GM18858 (cell line): Measurements from ENCODE around the gene RACGAP1.

Experiments
- ATAC-seq: cut with Tn5 transposase; IDR thresholded peaks from one replicate; pipeline ENCODE4 v1.9.1; 2021; ENCODE audit not compliant: unreplicated experiment

RACGAP1 gene

DNA sequence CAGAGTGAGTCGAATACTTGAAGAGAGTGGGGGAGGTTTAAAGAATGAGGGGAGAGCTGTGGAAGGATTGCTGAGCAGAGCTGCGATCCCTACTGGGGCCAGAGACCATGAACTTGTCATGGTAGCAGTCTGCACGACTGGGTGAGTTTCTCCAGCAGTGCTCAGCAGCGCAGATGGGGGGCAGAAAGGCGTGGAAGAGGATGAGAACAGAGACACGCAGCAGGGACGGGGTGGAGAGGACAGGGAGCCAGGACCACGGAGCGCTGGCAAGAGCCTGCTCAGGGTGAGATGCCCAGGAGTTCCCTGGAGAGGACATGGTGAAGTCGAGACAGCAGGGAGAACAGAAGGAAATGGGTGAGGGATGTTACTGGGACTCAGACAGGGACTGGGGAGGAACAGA lies 54.6 kb downstream of the RACGAP1 start:
- no peak for ATAC-seq

DNA sequence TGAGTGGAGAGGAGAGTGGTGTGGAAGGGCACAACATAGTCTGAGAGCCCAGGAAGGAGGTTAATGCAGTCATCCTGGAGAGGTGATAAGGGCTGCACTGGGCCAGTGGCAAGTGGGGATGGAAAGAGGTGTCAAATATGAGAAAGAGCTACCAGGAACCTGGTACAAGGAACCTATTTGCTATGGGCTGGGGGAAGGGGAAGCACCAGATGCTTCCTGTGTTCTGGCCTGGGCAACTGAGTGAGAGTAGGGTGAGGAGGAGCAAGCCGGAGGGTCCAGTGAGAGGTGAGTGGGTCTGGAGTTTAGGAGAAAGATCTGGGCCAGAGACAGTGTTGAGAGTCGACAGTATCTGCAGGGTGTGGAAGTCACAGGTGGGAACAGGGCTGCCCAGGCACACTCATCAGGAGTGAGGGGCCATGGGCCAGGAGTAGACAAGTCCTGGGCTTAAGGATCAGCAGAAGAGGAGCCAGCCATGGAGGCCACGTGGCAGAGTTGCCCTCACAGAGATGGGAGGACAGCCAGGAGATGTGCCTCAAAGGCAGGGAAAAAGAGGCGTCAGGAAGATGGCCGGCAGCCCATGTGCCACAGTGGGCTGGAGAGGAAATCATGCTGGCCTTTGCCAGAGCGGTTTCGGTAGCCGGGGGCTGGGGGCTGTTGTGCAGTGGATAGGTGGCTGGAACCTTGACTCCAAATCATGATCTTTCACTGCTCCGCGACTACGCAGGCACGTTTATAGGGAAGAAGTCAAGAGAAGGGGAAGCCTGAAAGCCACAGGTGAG lies 55.5 kb downstream of the RACGAP1 start:
- ATAC-seq: no peak

DNA sequence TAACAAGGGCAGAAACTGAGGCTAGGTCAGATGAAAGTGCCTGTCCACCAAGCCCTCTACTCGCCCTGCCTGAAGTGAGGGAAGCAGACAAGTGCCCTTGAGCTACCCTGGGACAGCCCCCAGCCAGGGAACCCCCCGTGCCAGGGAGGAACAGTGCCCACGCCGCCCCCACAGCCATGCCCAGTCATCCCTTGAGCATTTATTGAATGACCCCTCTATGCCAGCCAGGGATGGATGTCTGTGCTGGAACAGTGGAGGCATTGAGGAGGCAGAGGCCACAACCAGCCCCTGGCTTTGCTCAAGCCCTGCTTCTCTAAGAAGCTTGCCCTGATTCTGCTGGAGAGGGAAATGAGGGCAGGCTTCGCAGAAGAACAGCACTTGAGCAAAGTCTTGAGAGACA lies 56.3 kb downstream of the RACGAP1 start:
- no peak for ATAC-seq

DNA sequence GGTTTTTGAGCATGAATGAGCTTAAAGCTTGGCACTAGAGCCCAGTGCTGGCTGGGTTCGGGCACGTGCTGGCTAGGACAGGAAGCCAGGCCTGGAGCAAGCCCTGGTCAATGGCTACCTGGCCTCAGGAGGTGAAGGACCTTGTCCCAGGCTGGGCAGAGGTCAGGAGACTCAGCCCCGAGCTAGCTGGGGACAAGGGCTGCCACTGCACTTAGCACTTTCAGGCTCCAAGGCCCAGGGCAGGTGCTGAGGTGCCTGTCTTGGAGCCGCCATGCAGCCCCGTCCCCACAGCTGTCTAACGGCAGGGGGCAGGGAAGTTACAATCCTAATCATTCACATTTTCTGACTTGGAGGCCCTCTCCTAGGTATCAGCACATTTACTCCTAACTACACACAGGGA lies 56.8 kb downstream of the RACGAP1 start:
- ATAC-seq: no peak

DNA sequence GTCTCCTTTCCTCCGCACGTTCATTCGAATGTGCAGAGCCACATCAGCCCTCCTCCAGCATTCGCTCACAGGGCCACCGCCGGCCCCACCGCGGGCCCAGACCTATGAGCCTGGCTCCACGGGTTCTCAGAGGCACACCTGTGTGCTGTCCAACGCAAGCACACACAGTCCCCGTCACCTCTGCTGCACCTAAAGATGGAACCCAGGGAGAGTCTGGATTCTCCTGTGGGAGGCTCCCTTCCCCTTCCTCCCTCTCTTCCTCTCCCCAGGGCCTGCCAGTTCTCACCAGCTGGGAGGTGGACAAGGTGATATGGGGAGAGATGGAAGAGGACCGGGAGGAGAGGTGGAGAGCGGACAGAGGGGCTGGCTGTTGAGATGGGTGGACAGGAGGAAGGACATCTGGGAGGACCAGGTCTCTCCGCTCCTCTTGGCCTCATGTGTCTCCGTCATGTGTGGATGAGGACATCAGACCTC lies 57.5 kb downstream of the RACGAP1 start:
- no peak for ATAC-seq

DNA sequence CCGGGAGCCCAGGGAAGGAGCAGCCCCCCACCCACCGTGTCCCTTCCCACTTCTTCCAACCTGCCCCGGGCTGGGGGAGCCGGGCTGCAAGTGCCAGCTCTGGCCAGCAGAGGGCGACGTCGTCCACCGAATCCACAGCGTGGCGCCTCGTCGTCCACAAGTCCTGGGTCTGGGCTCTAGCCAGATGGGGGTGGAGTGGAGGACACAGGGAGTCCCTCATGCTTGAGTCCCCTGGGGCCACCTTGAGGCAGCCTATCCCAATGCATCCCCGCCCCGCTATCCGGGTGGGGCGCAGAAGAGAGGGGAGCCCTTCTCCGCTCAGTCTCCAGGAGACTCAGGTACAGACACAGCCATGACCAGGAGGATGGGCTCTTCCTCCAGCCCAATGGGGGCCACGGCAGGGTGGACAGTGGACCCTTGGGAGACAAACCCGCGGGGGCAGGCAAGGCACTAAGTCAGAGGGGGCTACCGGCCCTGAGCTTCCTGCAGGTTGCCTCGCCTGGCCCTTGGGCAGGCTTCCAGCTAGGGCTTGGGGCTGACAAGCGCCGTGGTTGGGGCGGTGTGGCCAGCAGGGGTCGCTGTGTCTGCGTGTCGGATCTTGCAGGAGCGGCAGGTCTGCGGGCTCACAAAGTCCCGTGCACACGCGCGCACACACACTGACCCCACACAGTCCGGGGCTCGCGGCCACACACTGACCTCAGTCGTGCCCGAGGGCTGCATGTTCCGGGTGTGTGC lies 58.1 kb downstream of the RACGAP1 start:
- ATAC-seq: no peak

DNA sequence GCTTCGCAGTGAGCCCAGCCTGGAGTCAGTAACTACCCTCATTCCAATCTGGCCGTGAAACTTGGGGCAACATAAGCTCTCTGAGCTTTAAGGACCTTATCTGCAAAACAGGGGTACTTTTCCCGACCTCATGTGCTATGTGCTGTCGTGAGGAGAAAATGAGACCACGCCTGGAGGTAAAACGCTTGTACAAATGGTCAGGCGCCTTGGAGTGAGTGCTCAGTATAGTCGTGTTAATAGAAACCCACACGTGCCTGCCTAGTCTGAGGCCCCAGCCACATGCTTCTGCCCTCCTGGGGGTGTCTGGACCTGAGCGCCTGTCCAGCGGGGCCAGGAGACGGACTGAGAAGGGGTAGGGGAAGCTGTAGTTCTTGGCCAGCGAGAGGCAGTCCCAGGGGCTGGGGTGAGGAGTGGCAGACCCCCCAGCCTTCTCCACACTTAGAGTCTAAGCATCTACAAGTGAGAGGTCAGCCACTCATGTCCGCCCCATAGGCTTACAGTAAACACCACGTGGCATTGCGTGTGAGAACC lies 58.7 kb downstream of the RACGAP1 start:
- no peak for ATAC-seq

DNA sequence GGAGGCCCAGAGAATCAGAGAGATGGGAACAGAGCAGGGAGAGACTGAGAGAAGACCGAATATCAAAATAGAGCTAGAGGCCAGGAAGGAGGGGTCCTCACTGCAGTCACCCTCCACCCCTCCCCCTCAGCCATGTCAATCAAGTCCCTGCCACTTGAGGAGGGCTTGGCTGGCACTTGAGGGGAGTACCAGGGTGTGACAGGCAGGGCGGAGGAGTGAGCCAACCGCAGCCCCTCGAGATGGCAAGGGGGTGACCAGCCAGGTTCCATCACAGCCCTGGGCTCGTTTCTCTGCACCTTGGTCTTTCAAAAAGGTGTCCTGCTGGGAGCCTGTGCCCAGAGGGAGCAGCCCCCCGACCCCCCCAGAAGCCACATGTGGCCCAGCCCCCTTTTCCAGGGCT lies 59.5 kb downstream of the RACGAP1 start:
- ATAC-seq: no peak

DNA sequence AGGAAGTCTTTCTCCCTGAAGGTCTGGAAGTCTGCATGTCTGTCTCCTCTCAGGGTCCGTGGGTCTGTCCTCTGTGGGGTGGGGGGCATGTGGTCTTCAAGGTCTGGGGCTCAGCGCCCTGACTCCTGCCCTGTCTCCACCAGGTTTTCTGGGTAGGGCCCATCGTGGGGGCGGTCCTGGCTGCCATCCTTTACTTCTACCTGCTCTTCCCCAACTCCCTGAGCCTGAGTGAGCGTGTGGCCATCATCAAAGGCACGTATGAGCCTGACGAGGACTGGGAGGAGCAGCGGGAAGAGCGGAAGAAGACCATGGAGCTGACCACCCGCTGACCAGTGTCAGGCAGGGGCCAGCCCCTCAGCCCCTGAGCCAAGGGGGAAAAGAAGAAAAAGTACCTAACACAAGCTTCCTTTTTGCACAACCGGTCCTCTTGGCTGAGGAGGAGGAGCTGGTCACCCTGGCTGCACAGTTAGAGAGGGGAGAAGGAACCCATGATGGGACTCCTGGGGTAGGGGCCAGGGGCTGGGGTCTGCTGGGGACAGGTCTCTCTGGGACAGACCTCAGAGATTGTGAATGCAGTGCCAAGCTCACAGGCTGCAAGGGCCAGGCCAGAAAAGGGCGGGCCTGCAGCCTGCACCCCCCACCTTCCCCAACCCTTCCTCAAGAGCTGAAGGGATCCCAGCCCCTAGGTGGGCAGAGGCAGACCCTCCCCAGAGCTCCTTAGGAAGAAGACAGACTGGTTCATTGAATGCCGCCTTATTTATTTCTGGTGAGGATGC lies 60.3 kb downstream of the RACGAP1 start:
- ATAC-seq: no peak

DNA sequence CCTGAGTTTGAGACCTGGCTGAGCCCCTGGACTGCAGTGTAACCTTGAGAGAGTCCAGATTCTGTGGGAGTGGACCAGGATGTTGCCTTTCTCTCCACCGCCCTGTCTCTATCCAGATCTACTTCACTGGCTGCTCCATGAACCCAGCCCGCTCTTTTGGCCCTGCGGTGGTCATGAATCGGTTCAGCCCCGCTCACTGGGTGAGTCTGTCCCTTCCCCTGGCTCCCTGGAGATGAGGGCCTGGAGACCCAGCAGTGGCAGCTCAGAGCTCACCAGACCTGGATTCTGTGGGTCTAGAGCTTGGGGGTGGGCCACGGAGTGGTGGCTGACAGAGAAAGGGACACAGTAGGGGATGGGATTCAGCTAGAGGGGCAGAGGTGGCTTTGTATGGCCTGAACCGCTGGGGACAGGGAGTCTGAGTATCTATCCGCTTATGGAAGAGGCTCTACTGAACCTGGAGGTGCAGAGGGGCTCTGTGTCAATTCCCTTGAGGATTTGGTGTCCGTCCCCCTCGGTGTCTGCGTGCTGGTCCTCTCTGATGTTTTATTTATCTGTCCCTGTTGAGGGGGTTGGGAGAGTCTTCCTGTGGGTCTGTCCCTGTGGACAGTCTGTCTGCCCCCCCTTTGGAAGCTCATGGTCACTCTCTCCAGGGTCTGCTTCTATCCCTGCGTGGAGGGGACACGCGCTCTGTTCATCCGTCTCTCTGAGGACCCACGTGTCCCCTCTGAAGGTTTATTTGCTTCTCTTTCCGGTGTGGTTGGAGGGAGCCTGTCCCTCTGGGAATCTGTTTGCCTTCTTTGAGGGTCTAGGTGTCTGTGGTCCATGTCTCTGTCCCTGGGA lies 61.1 kb downstream of the RACGAP1 start:
- ATAC-seq: no peak

DNA sequence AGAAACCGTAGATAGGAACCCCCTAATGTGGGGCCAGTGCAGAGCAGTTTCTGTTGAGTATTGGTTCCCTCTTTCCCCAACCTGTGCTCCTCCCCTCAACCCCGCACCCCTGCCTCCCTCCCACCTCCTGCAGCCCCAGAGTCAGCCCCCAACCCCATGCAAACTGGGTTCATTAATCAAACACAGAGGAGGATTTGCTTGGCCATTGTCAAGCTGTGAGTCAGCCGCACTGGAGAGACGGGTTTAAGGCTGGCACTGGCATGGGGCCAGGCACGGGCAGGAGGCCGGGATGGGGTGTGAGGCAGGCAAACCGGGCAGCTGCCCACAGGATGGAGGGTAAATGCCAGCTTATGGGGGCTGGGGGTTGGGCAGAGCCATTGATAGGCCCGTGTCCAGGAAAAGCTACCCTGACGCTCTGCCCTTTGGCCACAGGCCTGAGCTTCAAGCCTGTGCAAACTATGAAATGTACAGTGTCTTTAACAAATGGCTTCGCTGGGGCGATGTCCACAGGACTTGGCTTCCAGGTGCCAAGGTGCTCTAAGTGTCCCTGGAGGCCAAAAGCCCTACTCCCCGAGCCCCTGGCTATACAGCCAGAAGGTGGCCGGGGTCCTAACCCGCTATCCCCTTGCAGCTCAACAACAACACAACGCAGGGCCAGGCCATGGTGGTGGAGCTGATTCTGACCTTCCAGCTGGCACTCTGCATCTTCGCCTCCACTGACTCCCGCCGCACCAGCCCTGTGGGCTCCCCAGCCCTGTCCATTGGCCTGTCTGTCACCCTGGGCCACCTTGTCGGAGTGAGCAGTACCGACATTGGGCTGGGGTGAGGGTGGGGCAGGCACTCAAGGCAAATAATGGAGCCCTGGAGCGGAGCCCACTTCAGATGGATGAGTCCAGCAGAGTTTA lies 62.2 kb downstream of the RACGAP1 start:
- ATAC-seq: no peak

DNA sequence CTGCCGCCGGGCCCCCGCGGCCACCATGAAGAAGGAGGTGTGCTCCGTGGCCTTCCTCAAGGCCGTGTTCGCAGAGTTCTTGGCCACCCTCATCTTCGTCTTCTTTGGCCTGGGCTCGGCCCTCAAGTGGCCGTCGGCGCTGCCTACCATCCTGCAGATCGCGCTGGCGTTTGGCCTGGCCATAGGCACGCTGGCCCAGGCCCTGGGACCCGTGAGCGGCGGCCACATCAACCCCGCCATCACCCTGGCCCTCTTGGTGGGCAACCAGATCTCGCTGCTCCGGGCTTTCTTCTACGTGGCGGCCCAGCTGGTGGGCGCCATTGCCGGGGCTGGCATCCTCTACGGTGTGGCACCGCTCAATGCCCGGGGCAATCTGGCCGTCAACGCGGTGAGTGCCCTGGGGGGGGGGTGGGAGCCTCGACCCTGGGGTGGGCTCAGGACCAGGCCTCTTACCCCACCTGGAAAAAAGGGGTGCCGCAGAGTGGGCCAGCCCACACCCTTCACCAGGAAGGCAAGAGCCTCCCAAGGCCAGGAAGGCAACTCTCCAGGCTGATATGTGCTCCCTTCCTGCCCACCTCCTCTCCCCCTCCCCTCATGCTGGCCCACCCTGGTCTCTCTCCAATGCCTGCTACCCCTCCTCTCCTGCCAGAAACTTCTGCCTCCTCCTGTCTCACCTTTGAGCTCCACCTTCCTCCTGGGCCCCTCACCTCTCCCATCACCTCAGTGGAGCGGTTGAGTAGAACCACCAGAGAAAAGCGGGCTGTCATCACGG lies 63.1 kb downstream of the RACGAP1 start:
- no peak for ATAC-seq

DNA sequence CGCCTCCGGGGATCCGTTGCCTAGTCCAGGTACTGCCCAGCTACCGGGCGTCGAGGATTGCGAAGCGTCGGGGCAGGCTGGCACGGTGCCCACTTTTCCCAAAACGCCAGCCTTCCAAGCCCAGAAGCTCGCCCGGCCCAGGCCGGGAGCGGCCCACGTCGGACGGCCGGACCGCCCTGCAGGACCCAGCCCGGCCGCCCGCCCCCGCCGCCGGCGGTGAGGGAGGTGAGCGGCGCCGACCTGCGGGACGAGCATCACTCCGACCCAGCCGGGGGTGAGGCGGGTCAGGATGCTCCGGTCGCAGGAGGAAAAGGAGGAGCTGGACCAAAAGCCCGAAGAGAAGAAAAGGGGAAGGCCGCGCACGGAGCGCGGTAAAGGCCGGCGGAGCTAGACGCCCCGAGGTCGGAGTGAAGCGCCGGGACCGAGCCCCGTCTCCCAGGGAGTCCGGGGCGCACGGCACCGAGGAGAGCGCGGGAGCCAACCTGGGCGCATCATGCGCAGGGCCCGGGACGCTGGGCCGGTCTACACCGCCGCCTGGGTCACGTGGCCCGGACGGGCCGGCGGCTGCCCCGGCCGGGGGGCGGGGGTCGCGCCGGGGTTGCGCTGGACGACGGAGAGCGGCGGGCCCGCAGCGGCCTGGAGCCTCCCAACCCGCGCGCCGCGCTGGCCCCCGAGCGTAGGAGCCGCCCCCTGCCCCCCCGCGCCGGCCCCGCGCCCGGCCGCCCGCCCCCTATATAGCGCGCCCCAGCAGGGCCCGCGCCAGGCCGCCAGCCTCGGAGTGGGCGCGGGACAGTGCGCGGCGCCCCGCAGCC lies 64.0 kb downstream of the RACGAP1 start, which contains the start of gene AQP5:
Gene AQP5, plus strand, starts transcription at position 762 of the 812 bp plus-strand sequence. CDS start 146 bp downstream, outside the sequence.
- no peak for ATAC-seq

DNA sequence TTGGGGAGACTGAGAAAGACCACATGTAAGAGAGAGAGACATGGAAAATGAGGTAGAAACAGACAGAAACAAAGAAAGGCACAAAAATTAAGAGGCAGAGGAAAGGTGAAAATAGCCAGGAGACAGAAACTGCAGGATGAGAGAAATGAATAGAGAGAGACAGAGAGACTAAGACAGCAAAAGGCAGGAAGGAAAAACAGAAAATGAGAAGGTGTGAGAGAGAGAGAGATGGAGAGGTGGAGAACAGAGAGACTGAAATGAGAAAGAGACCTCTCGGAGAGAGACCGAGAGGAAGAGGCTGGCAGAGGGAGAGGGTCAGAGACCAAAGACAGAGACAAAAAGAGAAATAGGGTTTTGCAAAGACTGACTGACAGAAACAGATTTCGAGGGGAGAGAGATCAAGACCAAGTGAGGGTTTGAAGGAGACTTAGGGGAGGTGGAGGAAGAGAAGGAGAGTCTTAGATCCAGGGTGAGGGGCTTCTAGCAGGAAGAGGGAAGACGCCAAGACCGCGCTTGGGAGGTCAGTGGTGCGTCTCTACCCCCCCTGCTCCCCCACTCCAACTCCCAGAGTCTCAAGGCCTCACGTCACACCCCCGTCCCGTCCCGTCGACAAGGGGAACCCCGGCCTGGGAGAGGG lies 64.7 kb downstream of the RACGAP1 start:
- no peak for ATAC-seq

DNA sequence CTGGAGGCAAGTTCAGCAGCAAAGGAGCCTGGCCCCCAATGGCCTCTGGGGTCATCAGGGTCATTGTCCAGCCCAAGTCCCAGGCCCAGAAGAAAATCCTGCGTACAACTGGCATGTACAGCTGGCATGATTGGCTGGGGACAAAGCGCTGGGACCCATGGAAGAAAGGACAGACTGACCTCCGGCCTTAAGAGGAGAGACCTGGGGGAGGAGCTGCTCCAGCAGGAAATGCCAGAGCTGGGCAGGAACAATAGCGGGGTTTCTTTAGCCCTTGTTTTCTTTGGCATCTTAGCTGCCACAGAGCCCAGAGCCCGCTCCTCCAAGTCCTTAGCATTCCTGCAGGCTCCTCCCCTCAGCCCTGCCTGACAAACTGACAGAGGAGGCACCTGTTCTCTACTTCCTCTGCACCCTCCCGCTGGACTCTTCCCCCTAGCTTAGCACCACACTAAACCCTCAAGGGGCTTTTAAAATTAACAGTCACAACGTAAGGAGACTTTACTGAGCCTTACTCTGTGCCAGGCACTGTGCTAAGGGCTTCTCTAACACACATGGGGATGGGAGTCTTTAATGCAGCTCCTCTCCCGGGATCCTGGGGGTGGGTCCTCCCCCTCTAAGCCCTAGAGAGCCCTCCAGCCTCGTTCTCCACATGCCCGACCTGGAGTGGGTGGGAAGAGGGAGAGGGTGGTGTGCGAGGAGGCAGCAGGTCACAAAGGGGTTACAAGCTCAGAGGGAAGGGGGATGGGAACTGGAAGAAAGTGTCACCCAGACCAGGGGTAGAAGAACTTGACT lies 65.4 kb downstream of the RACGAP1 start:
- no peak for ATAC-seq

DNA sequence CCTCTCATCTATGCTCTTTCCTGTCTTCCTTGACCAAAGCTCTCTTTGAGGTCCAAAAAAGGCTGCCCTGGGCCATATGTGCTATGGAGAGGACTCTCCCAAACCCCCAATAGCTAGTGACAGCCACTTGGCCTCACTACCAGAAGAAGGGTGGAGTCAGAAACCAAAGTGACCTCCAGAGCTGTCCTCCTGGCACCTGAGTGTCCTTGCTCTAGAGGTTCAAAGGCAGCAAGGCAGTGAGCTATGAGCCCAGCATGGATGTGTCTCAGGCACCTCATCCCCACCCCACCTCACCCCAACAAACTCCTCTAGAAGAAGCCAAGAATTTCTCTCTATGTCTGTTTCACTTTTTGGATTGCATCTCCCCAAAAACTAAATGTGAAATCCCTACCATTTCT lies 67.7 kb downstream of the RACGAP1 start:
- no peak for ATAC-seq
